ENCODE measurements around the gene NKX2-3.

The NKX2-3 gene

GRCh38 chr10:99579971-99580370, 47.2 kb downstream of the NKX2-3 start:
- no peak for DNase-seq (ENCODE audit: low spot score)

- no peak for DNase-seq (ENCODE audit: low spot score)
These were observed 49.6 kb downstream of the NKX2-3 start for GRCh38 chr10:99582255-99582770.

- DNase-seq (ENCODE audit: low spot score): no peak
These were observed 50.9 kb downstream of the NKX2-3 start for GRCh38 chr10:99583687-99584086.

Measured in SK-N-DZ (cell line).